Astrocyte of the spinal cord (primary cell): Measurements from ENCODE around the gene PRRT1B.

Experiments used
- DNase-seq: peaks from one replicate; pipeline ENCODE4 v3.0.0; 2011; ENCODE audit warnings: low read depth, low spot score
- H3K4me3 ChIP-seq: 2 replicates; pipeline ENCODE4 v1.5.1; 2011; ENCODE audit warnings: low read depth, mild to moderate bottlenecking, low read length, moderate library complexity
- CTCF ChIP-seq: IDR thresholded peaks from 2 replicates; pipeline ENCODE4 v1.5.1; 2012; ENCODE audit warnings: low read depth, mild to moderate bottlenecking, low read length, inconsistent platforms
- in situ Hi-C: cut with HindIII; loops from 2 replicates; pipeline ENCODE4 v1.10.0; 2017; ENCODE audit warnings: low sequenced_read_pairs

PRRT1B gene

GRCh38 chr9:131597246-131597645 is 51.9 kb downstream of the PRRT1B start:
- no peak for TF ChIP-seq CTCF
- no peak for DNase-seq
- no peak overlapping the region for H3K4me3 ChIP-seq
- in situ Hi-C loops: no loop called here

- in situ Hi-C loops: no loop called here
- H3K4me3 ChIP-seq: no peak overlapping the region
- TF ChIP-seq CTCF: no peak
- DNase-seq: no peak
These were observed 52.8 kb downstream of the PRRT1B start for GRCh38 chr9:131598121-131598520.

- in situ Hi-C loops: no loop called here
These were observed 56.4 kb downstream of the PRRT1B start for GRCh38 chr9:131601683-131602181.

GRCh38 chr9:131603199-131603598 is 57.9 kb downstream of the PRRT1B start:
- TF ChIP-seq CTCF: no peak
- no peak for DNase-seq
- in situ Hi-C loops: no loop called here
- H3K4me3 ChIP-seq: no peak overlapping the region

More at GRCh38 chr9:131601683-131602181, 56.4 kb downstream of the PRRT1B start:
- H3K4me3 ChIP-seq: no peak overlapping the region
- DNase-seq: no peak
- no peak for TF ChIP-seq CTCF

- in situ Hi-C loops: no loop called here
- DNase-seq: no peak
- no peak overlapping the region for H3K4me3 ChIP-seq
- no peak for TF ChIP-seq CTCF
These were observed 58.6 kb downstream of the PRRT1B start for GRCh38 chr9:131603711-131604439.

GRCh38 chr9:131605770-131606590 is 60.7 kb downstream of the PRRT1B start:
- no peak overlapping the region for H3K4me3 ChIP-seq
- DNase-seq: no peak
- no peak for TF ChIP-seq CTCF
- in situ Hi-C loops: no loop called here
